HG03442 (cell line): Measurements from ENCODE around the gene TLR6.

Experiments used
- ATAC-seq: cut with Tn5 transposase; IDR thresholded peaks from one replicate; pipeline ENCODE4 v1.9.1; 2021; ENCODE audit warnings: mild to moderate bottlenecking, moderate library complexity; ENCODE audit not compliant: unreplicated experiment

The TLR6 gene, protein sequence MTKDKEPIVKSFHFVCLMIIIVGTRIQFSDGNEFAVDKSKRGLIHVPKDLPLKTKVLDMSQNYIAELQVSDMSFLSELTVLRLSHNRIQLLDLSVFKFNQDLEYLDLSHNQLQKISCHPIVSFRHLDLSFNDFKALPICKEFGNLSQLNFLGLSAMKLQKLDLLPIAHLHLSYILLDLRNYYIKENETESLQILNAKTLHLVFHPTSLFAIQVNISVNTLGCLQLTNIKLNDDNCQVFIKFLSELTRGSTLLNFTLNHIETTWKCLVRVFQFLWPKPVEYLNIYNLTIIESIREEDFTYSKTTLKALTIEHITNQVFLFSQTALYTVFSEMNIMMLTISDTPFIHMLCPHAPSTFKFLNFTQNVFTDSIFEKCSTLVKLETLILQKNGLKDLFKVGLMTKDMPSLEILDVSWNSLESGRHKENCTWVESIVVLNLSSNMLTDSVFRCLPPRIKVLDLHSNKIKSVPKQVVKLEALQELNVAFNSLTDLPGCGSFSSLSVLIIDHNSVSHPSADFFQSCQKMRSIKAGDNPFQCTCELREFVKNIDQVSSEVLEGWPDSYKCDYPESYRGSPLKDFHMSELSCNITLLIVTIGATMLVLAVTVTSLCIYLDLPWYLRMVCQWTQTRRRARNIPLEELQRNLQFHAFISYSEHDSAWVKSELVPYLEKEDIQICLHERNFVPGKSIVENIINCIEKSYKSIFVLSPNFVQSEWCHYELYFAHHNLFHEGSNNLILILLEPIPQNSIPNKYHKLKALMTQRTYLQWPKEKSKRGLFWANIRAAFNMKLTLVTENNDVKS

DNA sequence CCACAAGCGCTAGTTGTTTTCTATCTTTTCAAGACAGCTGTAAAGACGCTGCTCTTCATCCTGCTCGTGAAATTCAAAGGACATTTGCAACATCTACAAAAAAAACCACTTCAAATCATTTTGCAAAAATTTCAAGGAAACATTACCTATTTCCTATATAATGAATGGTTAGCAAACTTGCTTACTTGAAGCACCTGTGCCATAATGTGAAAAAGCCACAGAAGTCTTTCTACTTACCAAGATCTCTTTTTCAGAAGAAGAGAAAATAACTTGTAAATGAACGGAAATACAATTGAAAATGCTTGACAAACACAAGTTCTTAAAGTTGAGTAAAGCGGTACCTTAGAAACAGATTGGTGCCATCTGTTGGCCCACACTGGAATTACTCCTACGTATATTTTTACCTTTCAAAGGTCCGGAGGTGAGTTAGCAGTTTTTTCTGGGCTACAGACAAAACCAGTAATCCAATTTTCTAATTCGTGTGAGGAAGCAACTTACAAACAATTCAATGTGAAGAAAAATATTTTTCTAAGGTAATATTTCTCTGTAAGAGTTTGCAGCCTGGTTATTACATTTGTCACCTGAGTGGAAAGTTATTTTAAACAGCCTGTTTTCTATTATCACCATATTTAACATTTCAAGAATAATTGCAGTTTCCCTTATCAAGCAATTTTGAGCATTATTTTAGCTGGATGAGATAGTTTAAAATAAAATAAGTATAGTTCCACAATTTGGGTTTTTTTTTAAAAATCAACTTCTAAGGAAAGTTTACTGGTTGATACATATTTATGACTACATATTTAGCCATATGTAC, at the start of gene TLR6:
Gene TLR6 (minus strand): TSS at position 294 of the 814 bp plus-strand sequence. CDS start 27,344 bp downstream, outside the sequence.
- peak; percentile 34 for ATAC-seq

DNA sequence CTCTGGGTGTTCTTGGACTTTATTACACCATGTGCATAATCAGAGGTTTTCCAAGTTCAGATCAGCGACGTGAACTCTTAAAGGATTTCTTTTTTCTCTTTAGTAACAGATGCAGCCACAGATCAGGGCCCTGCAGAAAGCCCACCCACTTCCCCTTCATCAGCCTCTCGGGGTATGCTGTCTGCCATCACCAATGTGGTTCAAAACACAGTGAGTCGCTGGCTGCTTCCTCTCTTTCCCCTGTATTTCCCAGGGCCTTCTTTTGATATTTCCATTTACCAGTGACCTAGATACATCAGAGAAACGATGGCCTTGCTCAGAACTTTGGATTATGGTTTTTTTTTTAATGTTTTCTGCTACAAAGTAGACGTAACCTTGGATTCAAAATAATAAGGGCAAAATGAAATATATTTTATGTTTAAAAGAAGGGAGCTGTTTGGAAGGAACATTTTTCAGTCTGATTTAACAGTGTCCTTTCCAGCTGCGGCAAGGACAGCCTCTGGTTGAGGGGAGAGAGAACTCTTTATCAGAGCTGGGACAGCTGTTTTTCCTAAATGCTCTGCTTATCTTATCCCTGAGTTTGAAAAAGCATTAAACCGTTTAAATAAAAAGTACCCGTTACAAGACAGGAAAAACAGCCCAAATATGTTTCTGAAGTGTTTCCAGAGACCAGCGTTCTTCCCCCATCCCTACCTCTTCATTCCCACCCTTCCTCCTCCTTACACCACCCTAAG, 49.2 kb upstream of the TLR6 start:
- ATAC-seq, result no peak

DNA sequence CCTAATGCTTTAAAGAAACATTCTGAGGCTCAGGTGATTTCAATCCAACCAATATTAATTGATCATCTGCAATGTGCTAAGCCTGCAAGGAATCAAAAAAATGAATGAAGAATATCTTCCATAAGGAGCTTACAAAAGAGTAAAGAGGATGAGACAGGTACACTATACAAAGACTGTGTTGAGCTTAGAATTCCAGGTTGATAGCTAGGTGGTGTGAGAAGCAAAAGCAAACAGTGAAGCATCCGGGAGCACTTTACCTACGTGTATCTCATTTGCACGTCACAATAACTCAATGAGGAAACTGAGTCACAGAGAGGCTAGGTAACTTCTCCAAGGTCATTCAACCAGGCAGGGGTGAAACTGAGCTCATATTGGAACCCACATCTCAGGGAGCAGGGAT, 48.1 kb upstream of the TLR6 start:
- ATAC-seq, result no peak

DNA sequence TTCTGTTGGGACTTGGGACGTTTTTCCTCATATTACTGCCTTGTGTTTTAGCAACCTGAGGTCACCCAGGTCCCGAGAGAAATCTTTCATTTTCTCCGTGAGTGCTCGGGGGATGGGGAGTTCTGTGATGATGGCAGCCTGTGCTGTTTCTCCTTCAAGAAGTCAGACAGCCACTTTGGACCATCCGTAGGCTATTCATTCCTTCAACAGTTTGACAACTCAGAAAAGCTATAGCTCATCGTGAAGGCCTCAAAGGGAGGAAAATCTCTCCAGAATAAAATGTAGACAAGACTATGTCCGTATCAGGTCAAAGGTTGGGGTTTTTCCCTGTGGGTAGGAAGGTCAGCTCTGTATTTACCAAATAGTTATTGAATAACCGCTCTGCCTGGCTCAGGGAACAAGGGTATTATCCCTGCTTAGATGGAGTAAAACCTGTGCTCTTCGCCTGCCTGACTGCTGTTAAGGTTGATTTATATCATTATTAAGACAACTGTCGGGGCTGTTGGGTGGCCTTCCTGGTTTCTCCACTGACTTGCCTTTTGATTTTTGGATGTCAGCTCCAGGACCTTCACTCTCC, 47.6 kb upstream of the TLR6 start:
- ATAC-seq, result no peak

- ATAC-seq, result peak; percentile 57
Measured at GRCh38 chr4:38902695-38903094, 46.1 kb upstream of the TLR6 start.

GRCh38 chr4:38902221-38902620, 45.6 kb upstream of the TLR6 start:
- no peak for ATAC-seq

- no peak for ATAC-seq
Measured at GRCh38 chr4:38898245-38898644, 41.6 kb upstream of the TLR6 start.

- no peak for ATAC-seq
Measured at GRCh38 chr4:38896940-38897339, 40.3 kb upstream of the TLR6 start.

DNA sequence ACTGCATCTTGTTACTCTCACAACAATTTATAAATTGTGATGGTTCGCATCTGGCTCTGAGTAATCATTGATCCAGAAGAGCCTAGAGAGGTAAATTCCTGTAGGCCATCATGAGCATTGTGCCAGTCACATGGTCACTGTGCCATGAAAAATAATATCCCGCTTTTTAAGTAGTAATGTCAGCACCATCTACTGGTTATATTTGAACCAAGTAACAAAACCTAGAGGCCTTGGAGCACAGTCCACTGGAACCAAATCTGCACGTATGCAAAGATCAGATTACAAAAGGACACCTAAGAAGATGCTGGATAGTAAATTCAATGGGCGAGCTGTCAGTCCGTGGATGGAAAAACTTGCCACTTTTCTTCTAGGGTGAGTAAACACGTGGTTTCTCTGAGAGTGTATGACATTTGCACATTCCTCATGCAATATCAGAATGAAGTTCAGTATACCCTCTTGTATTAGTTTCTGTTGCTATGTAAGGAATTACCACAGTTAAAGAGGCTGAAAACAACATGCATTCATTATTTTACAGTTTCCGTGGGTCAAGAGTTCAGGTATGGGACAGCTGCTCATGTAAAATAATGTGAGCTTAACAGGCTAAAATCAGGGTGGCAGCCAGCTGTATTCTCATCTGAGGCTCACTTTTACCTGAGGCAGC, 37.8 kb upstream of the TLR6 start:
- ATAC-seq, result no peak

- no peak for ATAC-seq
Measured at GRCh38 chr4:38891051-38891983, 34.7 kb upstream of the TLR6 start.

DNA sequence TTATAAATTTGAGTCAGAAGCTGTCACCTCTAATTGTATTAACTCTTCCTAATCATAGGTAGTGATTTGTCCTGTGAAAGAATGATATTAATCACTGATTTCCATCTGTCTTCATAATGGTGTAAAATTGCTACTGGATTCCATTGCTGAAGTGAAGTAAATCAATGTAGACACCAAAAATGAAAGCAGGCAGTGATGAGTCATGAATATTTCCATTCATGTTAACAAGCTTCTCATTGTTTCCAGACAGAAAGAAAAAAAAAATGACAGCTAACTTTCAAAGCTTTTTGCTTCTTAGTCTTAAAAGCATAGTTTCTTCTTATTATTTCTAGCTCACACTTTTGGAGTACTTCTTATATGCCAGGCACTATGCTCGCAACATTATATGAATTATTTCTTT, 32.5 kb upstream of the TLR6 start:
- ATAC-seq, result no peak

- no peak for ATAC-seq
Measured at GRCh38 chr4:38884254-38884653, 27.6 kb upstream of the TLR6 start.

GRCh38 chr4:38876636-38877035, 20.0 kb upstream of the TLR6 start:
- no peak for ATAC-seq

DNA sequence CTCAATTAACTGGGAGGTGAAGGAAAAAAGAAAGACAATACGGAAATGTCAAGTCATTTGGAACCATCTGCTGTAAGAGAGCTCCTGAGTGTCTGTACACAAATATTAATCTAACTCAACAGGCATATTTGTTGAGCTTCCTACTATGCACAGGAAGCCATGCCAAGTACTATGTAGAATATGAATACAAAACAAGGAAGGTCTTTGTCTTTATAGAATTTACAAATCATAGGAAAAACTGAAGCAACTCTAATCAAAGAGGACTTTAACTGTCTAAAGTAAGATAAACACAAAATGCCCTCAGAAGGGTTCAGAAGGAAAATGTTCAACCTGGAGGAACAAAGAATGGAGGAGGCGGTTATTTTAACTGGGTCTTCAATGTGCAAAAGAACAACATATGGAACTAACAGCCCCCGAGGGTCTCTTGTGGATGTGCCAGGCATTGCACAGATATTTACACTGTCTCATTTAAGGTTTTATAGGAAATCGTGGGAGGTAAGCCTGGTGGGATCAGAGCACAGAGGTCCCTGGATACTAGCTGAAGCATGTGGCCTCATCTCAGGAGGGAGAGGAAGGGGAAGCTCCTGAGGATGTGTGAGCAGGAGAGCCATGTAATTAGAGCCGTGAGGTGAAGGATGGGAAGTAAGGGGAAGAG, 16.8 kb upstream of the TLR6 start:
- ATAC-seq, result no peak

DNA sequence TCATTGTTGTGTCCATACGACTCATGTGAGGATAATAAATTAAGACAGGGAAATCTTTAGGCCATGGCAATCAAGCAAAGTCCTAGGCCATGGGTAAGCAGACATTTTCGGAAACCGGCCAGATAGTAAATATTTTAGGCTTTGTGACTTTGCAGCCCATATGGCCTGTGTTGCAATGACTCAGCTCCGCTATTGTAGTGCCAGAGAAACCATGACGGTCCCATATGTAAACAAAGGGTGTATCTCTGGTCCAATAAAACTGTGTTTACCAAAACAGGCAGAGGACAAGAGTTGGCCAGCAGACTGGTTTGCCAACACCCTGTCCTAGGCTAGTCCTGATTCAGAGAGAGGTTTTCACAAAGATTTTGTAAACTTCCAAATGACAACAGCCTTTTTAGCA, 16.0 kb upstream of the TLR6 start:
- no peak for ATAC-seq

GRCh38 chr4:38871593-38871992, 15.0 kb upstream of the TLR6 start:
- ATAC-seq, result no peak

DNA sequence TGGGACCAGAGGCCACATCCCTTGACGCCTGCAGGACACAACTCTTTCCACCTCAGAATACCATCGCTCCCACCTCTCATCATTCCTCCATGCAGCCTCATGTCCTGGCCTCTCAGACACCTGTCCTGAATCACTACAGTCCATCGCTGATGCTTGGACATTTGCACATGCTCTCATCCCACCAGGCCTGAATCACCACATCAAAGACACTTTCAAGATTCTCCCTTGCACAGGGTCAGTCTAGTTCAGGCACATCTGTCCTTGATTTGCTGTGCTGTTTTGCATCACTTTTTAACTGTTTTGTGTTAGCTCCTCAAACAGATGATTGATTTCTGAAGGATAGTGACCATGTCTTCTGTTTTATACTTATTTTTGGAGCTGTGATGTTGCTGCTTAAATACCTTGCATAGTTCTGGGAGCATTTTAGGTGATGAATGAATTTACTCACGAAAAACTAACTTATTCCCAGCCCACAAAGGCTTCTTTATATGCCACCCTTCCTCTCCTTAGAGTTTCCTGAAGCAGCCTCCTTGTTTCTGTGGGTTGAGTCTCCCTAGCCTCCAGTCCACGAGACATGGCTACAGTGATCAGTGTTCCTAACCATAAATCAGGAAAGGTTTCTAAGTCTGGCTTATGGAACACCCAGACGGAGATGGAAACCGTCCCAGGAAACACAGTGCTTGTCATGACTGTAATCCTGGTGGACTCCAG, 13.6 kb upstream of the TLR6 start:
- no peak for ATAC-seq

- ATAC-seq, result no peak
Measured at GRCh38 chr4:38869511-38869910, 12.9 kb upstream of the TLR6 start.
